ENCODE data around the gene GRIP2. TPM values are rescaled to one million over a fixed set of nuclear protein-coding genes. Genes with fewer than 3 reads are reported as not detected.

GRIP2 gene
- total RNA-seq, 1 experiment from 2014 or later: 0.43 TPM

DNA sequence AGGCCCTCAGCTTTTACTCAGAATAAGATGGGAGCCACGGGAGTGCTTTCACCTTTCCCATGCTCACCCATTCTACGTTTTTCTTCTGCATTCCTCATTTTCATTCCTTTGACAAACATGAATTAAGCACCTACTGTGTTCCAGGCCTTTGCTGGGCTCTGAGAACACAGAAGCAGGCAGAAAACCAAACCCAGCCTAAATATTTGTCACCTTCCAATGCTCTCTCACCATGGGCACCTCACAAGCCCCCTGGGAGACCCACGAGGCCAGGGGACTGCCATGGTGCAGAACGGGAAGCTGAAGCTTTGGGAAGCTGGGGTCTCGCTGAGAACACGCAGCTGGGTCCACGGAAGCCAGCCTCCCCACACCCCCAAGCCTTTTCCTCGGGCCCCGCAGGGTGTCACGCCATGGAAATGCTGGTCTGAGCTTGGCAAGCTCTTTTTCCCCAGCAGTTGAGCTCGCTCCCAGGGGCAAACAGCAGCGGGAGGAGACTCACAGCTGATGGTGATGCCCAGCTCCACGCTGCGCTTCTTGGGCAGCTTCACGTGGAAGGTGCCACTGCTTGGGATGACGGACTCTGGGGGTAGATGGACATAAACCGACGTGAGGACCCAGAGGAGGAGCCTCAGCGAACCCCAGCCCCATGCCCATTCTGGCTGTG lies 27.7 kb downstream of the GRIP2 start:
- Histone ChIP-seq H3K27ac (ENCODE audit: low read depth, low read length, poor library complexity, severe bottlenecking) (no peak overlapping the region), H3K9me3 (ENCODE audit: low read depth, low read length, poor library complexity, severe bottlenecking) (no peaks in the 10 kb centered on the region), H3K36me3 (ENCODE audit: insufficient read depth, low read length, poor library complexity, severe bottlenecking) (no peaks in the 10 kb centered on the region), H3K4me1 (ENCODE audit: insufficient read depth, low read length, poor library complexity, severe bottlenecking) (no peaks in the 10 kb centered on the region), H3K4me3 (ENCODE audit: low read depth, low read length, poor library complexity, severe bottlenecking) (no peak overlapping the region), H3K27me3 (replicated peaks; ENCODE audit: insufficient read depth, low read depth, low read length, poor library complexity) (no peaks in the 10 kb centered on the region)
- intact Hi-C loops (cut with micrococcal nuclease; ENCODE audit: unreplicated experiment): no loop called here
- BruUV-seq (replicated peaks): no TSS peak
- TF ChIP-seq, protein P1, sequence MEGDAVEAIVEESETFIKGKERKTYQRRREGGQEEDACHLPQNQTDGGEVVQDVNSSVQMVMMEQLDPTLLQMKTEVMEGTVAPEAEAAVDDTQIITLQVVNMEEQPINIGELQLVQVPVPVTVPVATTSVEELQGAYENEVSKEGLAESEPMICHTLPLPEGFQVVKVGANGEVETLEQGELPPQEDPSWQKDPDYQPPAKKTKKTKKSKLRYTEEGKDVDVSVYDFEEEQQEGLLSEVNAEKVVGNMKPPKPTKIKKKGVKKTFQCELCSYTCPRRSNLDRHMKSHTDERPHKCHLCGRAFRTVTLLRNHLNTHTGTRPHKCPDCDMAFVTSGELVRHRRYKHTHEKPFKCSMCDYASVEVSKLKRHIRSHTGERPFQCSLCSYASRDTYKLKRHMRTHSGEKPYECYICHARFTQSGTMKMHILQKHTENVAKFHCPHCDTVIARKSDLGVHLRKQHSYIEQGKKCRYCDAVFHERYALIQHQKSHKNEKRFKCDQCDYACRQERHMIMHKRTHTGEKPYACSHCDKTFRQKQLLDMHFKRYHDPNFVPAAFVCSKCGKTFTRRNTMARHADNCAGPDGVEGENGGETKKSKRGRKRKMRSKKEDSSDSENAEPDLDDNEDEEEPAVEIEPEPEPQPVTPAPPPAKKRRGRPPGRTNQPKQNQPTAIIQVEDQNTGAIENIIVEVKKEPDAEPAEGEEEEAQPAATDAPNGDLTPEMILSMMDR (conservative IDR thresholded peaks at IDR 0.05; ENCODE audit: low read depth, low read length): no peak
- TF ChIP-seq EZH2 (IDR thresholded peaks at IDR 0.05; ENCODE audit: borderline replicate concordance, low read depth, low read length, poor library complexity, severe bottlenecking): no peak
- ChIA-PET POLR2A (ENCODE audit: low non-redundant PET) (no interaction called here), CTCF (interaction anchor here (0.5 to 1.7 kb wide), 2 partner anchors 36 to 1759 kb away, joined by 3 to 5 read pairs; no protein-coding TSS in a partner anchor)
- DNase-seq (ENCODE audit: low spot score): no peak

DNA sequence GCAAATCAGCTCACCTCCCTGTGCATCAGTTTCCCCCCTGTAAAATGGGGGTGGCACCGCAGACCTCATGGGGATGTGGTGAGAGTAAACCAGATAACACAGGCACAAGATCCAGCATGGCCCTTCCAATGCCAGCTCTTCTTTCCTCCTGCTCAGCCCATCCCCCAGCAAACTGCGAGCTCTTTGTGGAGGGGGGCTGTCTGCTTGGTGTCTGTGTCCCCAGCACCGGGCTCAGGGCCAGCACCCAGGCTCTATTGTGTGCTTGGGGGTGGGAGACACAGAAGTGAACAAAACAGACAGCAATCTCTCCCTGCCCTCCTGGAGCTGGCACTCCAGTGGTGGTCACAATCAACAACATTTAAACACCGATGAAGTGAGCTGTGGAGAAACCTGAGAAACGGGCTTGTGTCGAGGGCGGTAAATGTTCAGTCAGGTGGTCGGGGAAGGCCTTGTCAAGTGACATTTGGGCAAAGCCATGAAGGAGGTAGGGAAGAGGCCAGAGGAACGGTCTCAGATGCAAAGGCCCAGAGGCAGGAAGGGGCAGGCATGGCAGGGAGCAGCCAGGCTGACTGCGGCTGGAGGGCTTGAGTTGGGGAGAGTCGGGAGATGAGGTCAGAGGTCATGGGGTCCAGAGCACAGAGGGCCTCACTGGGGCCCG lies 28.4 kb downstream of the GRIP2 start:
- Histone ChIP-seq H3K27me3 (replicated peaks; ENCODE audit: insufficient read depth, low read depth, low read length, poor library complexity) (no peaks in the 10 kb centered on the region), H3K27ac (ENCODE audit: low read depth, low read length, poor library complexity, severe bottlenecking) (no peak overlapping the region), H3K9me3 (ENCODE audit: low read depth, low read length, poor library complexity, severe bottlenecking) (no peaks in the 10 kb centered on the region), H3K4me3 (ENCODE audit: low read depth, low read length, poor library complexity, severe bottlenecking) (no peak overlapping the region), H3K4me1 (ENCODE audit: insufficient read depth, low read length, poor library complexity, severe bottlenecking) (no peaks in the 10 kb centered on the region), H3K36me3 (ENCODE audit: insufficient read depth, low read length, poor library complexity, severe bottlenecking) (no peaks in the 10 kb centered on the region)
- intact Hi-C loops (cut with micrococcal nuclease; ENCODE audit: unreplicated experiment): no loop called here
- peak; percentile 33 for DNase-seq (ENCODE audit: low spot score)
- BruUV-seq (replicated peaks): no TSS peak
- POLR2A ChIA-PET (ENCODE audit: low non-redundant PET): no interaction called here
- TF ChIP-seq, protein P1 (conservative IDR thresholded peaks at IDR 0.05; ENCODE audit: low read depth, low read length): no peak
- TF ChIP-seq EZH2 (IDR thresholded peaks at IDR 0.05; ENCODE audit: borderline replicate concordance, low read depth, low read length, poor library complexity, severe bottlenecking): no peak
- CTCF ChIA-PET: interaction anchor here (0.8 to 1.7 kb wide), 2 partner anchors 12 to 36 kb away, joined by 3 to 5 read pairs; no protein-coding TSS in a partner anchor

DNA sequence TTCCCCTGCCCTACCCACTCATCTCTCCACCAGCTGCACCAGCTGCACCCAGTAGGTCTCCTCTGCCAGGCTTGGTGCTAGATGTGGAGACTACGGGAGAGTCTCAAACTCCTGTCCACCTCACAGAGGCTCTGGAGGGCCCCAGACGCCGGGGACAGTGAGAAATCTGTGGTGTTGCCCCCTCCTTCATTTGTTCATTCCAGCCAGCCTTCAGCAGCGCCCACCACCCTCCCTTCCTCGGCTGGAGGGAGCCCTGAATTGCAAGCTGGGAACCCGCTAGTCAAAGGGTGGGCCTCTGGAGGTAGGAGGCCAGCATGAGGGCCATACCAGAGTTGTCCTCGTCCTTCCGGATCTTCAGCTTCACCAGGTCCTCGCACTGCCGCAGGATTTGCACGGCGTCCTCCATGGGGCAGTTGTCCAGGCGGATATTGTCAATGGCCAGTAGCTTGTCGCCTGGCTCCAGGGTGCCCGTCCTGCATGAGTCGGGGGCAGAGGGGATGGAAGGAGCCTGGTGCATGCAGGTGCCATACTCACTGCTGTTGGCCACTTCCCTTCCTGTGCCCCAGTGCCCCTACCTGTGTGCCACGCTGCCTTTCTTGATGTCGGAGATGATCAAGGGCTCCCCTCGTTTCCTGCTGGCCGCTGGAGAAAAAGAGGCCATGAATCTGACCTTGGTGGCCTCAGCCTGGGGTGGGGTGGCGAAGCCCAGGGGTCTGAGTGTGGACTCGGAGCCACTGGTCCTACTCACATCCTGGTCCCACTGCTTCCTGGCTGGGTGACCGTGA lies 29.1 kb downstream of the GRIP2 start:
- ChIA-PET POLR2A (ENCODE audit: low non-redundant PET) (no interaction called here), CTCF (interaction anchor here (0.8 to 1.8 kb wide), 3 partner anchors 11 to 37 kb away, joined by 3 to 10 read pairs (median 5); no protein-coding TSS in a partner anchor)
- intact Hi-C loops (cut with micrococcal nuclease; ENCODE audit: unreplicated experiment): no loop called here
- Histone ChIP-seq H3K36me3 (ENCODE audit: insufficient read depth, low read length, poor library complexity, severe bottlenecking) (no peaks in the 10 kb centered on the region), H3K4me1 (ENCODE audit: insufficient read depth, low read length, poor library complexity, severe bottlenecking) (no peaks in the 10 kb centered on the region), H3K27me3 (replicated peaks; ENCODE audit: insufficient read depth, low read depth, low read length, poor library complexity) (no peaks in the 10 kb centered on the region), H3K9me3 (ENCODE audit: low read depth, low read length, poor library complexity, severe bottlenecking) (no peaks in the 10 kb centered on the region), H3K27ac (ENCODE audit: low read depth, low read length, poor library complexity, severe bottlenecking) (no peak overlapping the region), H3K4me3 (ENCODE audit: low read depth, low read length, poor library complexity, severe bottlenecking) (no peak overlapping the region)
- no TSS peak for BruUV-seq (replicated peaks)
- TF ChIP-seq, protein P1 (conservative IDR thresholded peaks at IDR 0.05; ENCODE audit: low read depth, low read length): no peak
- TF ChIP-seq EZH2 (IDR thresholded peaks at IDR 0.05; ENCODE audit: borderline replicate concordance, low read depth, low read length, poor library complexity, severe bottlenecking): no peak
- DNase-seq (ENCODE audit: low spot score): no peak
